Sigmoid colon (tissue), 7 donors: Measurements from ENCODE around the gene SPRED1. TPM values are rescaled to one million over a fixed set of nuclear protein-coding genes. Genes with fewer than 3 reads are reported as not detected.
"Not testable (repeated sequence)": the region's sequence is repeated elsewhere in the genome, so short reads cannot be mapped to it uniquely, and the experiment has no call there.

Experiments used
- DNase-seq: peaks from one replicate; pipeline ENCODE4 v3.0.0-alpha.2; 2019
- H3K27ac ChIP-seq, 4 donors: fragments of 200-600 bp; sonication (generic); one replicate each; pipeline ENCODE4 v1.5.1; 2016 to 2019; ENCODE audit warnings: mild to moderate bottlenecking in 1 of 4
- H3K27me3 ChIP-seq, 3 donors: fragments of 200-600 bp; sonication (generic); one replicate each; pipeline ENCODE4 v1.5.1; 2019; ENCODE audit warnings: mild to moderate bottlenecking in 1 of 3
- H3K36me3 ChIP-seq, 4 donors: fragments of 200-600 bp; sonication (generic); one replicate each; pipeline ENCODE4 v1.5.1; 2016 to 2019
- H3K4me1 ChIP-seq, 4 donors: fragments of 200-600 bp; sonication (generic); one replicate each; pipeline ENCODE4 v1.5.1; 2017 to 2019
- H3K4me3 ChIP-seq, 4 donors: fragments of 200-600 bp; sonication (generic); one replicate each; pipeline ENCODE4 v1.5.1; 2017 to 2019; ENCODE audit warnings: mild to moderate bottlenecking in 2 of 4, moderate library complexity in 1 of 4
- H3K9me3 ChIP-seq, 4 donors: fragments of 200-600 bp in 3 of 4; sonication (generic) in 3 of 4; one replicate each; pipeline versions ENCODE4 v1.5.1 to v1.6.1; 2013 to 2019
- EP300 ChIP-seq, 4 donors: sonication (generic); formaldehyde crosslinking; IDR thresholded peaks; one replicate each; pipeline ENCODE4 v1.6.1; 2017; ENCODE audit warnings: antibody characterized with exemption in 4 of 4
- POLR2A ChIP-seq, 2 donors: fragments of 450-650 bp; IDR thresholded peaks; one replicate each; pipeline ENCODE4 v1.6.1; 2016; ENCODE audit warnings: antibody characterized with exemption in 2 of 2, mild to moderate bottlenecking in 2 of 2, moderate library complexity in 2 of 2
- POLR2AphosphoS5 ChIP-seq, 4 donors: sonication (generic); formaldehyde crosslinking; IDR thresholded peaks; one replicate each; pipeline ENCODE4 v1.6.1; 2017; ENCODE audit warnings: antibody characterized with exemption in 4 of 4
- WGBS, 2 donors: extraction: QIAGEN DNeasy Blood & Tissue Kit; methylation state at CpG; one replicate each; pipeline ENCODE4 v1.1.7; 2013; 5-methylcytosine and 5-hydroxymethylcytosine counted together
- intact Hi-C: fragments of 100-400 bp; cut with DNase I; formaldehyde crosslinking; loops from one replicate; pipeline ENCODE4 v1.15.1; 2023
- polyA plus RNA-seq, 3 donors: library from polyadenylated mRNA; stranded (reverse); fragments of 200-250 nt; gene quantifications; one replicate each; pipeline ENCODE4 v1.2.3, GENCODE V29; 2013
- total RNA-seq, 4 donors: library from RNA; depleted of rRNA; stranded (reverse); fragments of >200 nt; gene quantifications; one replicate each; pipeline ENCODE4 v1.1.0, GENCODE V29; 2016
- TF ChIP-seq, protein P1 (sequence below), 4 experiments: fragments of 450-650 bp in 3 of 4; fragments of 200-600 bp in 1 of 4; IDR thresholded peaks; one replicate each; pipeline ENCODE4 v1.5.1; 2016 to 2019; ENCODE audit warnings: antibody characterized with exemption in 4 of 4, mild to moderate bottlenecking in 3 of 4, moderate library complexity in 2 of 4
- donor health status: healthy with polysubstance abuse.
- donor health status: Bipolar disorder and iron deficiency.
- donor health status: healthy.

The SPRED1 gene
- total and polyA plus RNA-seq, 7 donors: 6.8 to 17.8 (median 15.0) TPM

DNA sequence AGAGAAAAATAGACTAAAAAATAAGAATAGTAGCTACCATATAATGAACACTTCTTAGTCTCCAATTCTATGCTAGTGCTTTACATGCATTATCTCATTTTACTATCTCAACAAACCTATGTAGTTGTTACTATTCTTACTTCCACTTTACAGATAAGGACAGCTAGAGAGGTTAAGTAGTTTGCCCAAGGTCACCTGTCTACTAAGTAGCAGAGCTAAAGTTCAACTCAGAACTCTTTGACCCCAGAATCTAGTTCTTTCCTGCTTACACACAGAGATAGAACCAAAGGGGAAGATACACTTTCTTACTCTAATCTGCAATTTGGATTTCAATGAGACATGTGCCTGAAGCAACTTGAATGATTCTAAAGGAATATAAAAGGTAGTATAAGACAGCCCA is 24.7 kb upstream of the SPRED1 start:
- TF ChIP-seq, protein P1, sequence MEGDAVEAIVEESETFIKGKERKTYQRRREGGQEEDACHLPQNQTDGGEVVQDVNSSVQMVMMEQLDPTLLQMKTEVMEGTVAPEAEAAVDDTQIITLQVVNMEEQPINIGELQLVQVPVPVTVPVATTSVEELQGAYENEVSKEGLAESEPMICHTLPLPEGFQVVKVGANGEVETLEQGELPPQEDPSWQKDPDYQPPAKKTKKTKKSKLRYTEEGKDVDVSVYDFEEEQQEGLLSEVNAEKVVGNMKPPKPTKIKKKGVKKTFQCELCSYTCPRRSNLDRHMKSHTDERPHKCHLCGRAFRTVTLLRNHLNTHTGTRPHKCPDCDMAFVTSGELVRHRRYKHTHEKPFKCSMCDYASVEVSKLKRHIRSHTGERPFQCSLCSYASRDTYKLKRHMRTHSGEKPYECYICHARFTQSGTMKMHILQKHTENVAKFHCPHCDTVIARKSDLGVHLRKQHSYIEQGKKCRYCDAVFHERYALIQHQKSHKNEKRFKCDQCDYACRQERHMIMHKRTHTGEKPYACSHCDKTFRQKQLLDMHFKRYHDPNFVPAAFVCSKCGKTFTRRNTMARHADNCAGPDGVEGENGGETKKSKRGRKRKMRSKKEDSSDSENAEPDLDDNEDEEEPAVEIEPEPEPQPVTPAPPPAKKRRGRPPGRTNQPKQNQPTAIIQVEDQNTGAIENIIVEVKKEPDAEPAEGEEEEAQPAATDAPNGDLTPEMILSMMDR (IDR thresholded peaks at IDR 0.05): no peak
- TF ChIP-seq EP300 (IDR thresholded peaks at IDR 0.05): no peak
- TF ChIP-seq POLR2AphosphoS5 (IDR thresholded peaks at IDR 0.05): no peak
- TF ChIP-seq POLR2A (IDR thresholded peaks at IDR 0.05): no peak
- DNase-seq: no peak
- intact Hi-C loops: no loop called here
- H3K4me3 ChIP-seq: no peak overlapping the region
- H3K27ac ChIP-seq: no peak overlapping the region
- no peaks in the 10 kb centered on the region for H3K27me3 ChIP-seq
- H3K4me1 ChIP-seq: no peaks in the 10 kb centered on the region
- no peaks in the 10 kb centered on the region for H3K36me3 ChIP-seq
- H3K9me3 ChIP-seq: no peaks in the 10 kb centered on the region

DNA sequence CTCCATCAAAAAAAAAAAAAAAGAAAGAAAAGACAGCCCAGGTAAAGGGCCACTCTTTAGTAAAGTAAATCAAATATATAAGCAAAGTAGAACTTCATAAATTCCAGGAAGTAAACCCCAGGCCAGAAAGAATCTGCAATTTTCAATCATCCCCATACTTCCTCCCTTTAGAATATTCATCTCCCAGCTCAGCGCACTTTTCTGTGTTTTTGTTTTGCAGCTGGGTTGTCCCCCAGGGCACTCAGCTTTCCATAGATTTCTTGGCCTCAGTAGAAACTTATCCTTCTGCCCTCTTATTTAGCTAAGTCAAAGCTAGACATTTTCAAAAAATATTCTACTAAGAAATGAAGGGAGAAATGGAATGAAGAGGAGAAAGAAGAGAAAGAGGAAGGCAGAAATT is 24.0 kb upstream of the SPRED1 start:
- 84 to 93% methylated on average over 1 of the region's 1 CpG for WGBS, 2 donors
- no peaks in the 10 kb centered on the region for H3K36me3 ChIP-seq
- no peaks in the 10 kb centered on the region for H3K27me3 ChIP-seq
- no peak for TF ChIP-seq POLR2A (IDR thresholded peaks at IDR 0.05)
- TF ChIP-seq, protein P1 (IDR thresholded peaks at IDR 0.05): no peak
- no peak for TF ChIP-seq EP300 (IDR thresholded peaks at IDR 0.05)
- no peak for TF ChIP-seq POLR2AphosphoS5 (IDR thresholded peaks at IDR 0.05)
- H3K4me3 ChIP-seq: no peak overlapping the region
- H3K9me3 ChIP-seq: no peaks in the 10 kb centered on the region
- no peak for DNase-seq
- no peak overlapping the region for H3K27ac ChIP-seq
- H3K4me1 ChIP-seq: no peaks in the 10 kb centered on the region
- intact Hi-C loops: no loop called here

DNA sequence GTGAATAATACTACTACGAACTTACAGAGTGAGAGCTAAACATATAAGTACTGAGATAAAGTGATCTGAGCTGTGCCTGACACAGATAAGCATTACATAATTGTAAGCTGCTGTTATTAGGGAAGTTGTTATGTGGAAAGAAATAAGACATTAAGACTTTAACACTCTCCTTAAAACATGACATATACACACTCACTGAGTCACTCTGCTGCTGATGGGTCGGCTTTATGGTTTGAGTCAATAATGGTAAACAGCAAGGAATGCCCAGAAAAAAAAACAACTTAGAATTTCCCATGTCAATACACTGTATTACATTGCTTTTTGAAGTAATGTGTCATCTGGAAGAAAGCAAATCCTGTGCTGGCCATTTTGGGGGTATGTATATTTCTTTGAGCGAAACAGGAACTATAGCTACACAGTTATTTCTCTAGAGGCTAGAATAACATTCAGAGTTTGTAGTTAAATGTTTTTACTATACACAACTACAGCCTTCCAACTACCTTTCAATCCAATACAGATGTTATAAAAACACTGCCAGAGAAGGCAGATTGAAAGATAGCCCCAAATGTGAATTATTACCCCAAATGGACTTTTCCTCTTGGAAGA is 22.8 kb upstream of the SPRED1 start:
- intact Hi-C loops: no loop called here

DNA sequence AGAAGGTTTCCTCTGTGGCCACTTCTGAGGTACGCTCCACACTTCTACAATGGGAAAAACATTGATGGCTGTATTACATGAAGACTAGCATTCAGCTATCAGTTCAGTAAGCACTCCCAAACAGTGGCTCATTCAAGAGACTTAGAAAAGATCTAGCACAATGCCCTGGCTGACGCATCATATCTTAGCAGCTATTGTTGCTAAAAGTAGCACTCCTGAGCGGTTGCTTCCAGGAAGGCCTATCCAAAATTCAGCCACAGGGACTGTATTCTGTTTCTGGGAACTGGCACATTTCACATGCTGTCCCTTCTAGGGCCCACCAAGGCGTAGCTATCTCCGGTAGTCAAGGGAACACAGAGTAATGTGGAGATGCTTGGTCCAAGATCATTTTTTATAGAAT is 21.2 kb upstream of the SPRED1 start:
- 96% methylated on average over 5 of the region's 5 CpGs for WGBS, 2 donors
- Histone ChIP-seq H3K4me1 (no peaks in the 10 kb centered on the region), H3K27me3 (no peaks in the 10 kb centered on the region), H3K36me3 (no peaks in the 10 kb centered on the region), H3K27ac (no peak overlapping the region), H3K4me3 (no peak overlapping the region), H3K9me3 (no peaks in the 10 kb centered on the region)
- no peak for DNase-seq
- intact Hi-C loops: no loop called here
- TF ChIP-seq EP300 (IDR thresholded peaks at IDR 0.05) (no peak), POLR2A (IDR thresholded peaks at IDR 0.05) (no peak), POLR2AphosphoS5 (IDR thresholded peaks at IDR 0.05) (no peak)
- TF ChIP-seq, protein P1 (IDR thresholded peaks at IDR 0.05): no peak

More for the DNA sequence above, 22.8 kb upstream of the SPRED1 start:
- H3K4me1 ChIP-seq: no peaks in the 10 kb centered on the region
- H3K27ac ChIP-seq: no peak overlapping the region
- TF ChIP-seq, protein P1 (IDR thresholded peaks at IDR 0.05): no peak
- 70 to 78% methylated on average over 3 of the region's 3 CpGs for whole genome bisulfite sequencing, 2 donors
- no peaks in the 10 kb centered on the region for H3K27me3 ChIP-seq
- DNase-seq: no peak
- H3K4me3 ChIP-seq: no peak overlapping the region
- no peaks in the 10 kb centered on the region for H3K36me3 ChIP-seq
- H3K9me3 ChIP-seq: no peaks in the 10 kb centered on the region

DNA sequence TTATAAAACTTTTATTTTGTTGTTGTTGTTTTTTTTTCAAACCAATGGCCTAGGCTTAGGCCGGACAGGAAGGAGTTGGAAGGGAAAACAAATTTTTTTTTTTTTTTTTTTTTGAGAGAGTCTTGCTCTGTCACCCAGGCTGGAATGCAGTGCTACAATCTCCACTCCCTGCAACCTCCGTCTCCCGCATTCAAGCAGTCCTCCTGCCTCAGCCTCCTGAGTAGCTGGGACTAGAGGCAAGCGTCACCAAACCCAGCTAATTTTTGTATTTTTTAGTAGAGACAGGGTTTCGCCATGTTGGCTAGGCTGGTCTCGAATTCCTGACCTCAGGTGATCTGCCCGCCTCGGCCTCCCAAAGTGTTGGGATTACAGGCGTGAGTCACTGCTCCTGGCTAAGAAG is 15.6 kb upstream of the SPRED1 start:
- DNase-seq, H3K27me3 ChIP-seq, H3K9me3 ChIP-seq, intact Hi-C loops, H3K36me3 ChIP-seq, H3K4me1 ChIP-seq, H3K4me3 ChIP-seq, H3K27ac ChIP-seq: not testable (repeated sequence)
- WGBS, 2 donors: 95% methylated on average over 9 of the region's 9 CpGs
